Measurements from ENCODE around the gene ZNHIT6.

ZNHIT6 gene

GRCh38 chr1:85665932-85666331, 42.3 kb downstream of the ZNHIT6 start:
- peaks cover 2% of the 10 kb centered on the region for H3K4me1 ChIP-seq (ENCODE audit: control insufficient read depth, insufficient read depth, low read length, unreplicated experiment)
- H3K27ac ChIP-seq (ENCODE audit: low read depth, low read length), result no peak overlapping the region
- no peak overlapping the region for H2AFZ ChIP-seq (ENCODE audit: low read length, unreplicated experiment)
- no peaks in the 10 kb centered on the region for H3K27me3 ChIP-seq (ENCODE audit: insufficient read depth, low read length)
- no peak overlapping the region for H3K4me3 ChIP-seq (ENCODE audit: low read depth, low read length)
- H3K79me2 ChIP-seq (ENCODE audit: control insufficient read depth, insufficient read depth, low read length, unreplicated experiment), result no peaks in the 10 kb centered on the region
- H3K36me3 ChIP-seq (ENCODE audit: insufficient read depth, low read length), result peaks cover 25% of the 10 kb centered on the region

DNA sequence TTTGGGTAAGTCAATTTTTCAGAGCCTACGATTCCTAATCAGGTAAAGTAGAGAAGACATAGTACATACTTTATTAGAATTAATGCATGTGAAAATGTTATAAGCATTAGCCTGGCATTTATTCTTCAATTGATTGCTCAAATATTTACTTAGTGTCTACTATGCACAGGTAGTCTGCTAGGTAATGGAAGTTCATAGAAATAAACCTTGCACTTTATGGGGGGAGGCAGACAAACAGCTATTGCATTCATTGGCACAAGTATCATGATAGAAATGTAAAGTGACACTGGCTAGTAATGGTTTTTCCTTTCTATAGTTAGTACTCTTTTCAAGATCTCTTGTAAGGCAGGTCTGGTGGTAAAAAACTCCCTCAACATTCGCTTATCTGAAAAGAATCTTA, 44.9 kb downstream of the ZNHIT6 start:
- Histone ChIP-seq H3K27ac (ENCODE audit: low read depth, low read length) (no peak overlapping the region), H3K4me3 (ENCODE audit: low read depth, low read length) (no peak overlapping the region), H3K36me3 (ENCODE audit: insufficient read depth, low read length) (peaks cover 18% of the 10 kb centered on the region), H2AFZ (ENCODE audit: low read length, unreplicated experiment) (no peak overlapping the region), H3K27me3 (ENCODE audit: insufficient read depth, low read length) (no peaks in the 10 kb centered on the region), H3K4me1 (ENCODE audit: control insufficient read depth, insufficient read depth, low read length, unreplicated experiment) (peaks cover 2% of the 10 kb centered on the region), H3K79me2 (ENCODE audit: control insufficient read depth, insufficient read depth, low read length, unreplicated experiment) (no peaks in the 10 kb centered on the region)

DNA sequence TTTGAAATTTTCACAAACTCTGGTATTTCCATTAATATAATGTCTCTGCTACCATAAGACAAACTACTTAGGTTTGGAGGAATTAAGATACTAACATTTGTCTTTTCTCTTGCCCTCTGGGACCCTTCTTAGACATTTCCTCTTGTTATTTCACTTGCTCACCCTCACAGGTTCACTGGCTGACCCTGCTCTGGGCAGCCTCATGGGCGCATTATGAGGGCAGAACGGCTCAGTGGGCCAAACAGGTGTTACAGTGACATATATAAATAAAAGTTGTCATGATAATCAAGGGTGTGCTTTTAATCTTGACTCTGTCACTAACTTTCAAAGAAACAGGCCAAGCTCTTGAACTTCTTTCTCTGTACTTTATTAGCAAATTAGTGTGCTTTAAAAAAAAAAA, 46.5 kb downstream of the ZNHIT6 start:
- H3K4me3 ChIP-seq (ENCODE audit: low read depth, low read length), result no peak overlapping the region
- no peaks in the 10 kb centered on the region for H3K79me2 ChIP-seq (ENCODE audit: control insufficient read depth, insufficient read depth, low read length, unreplicated experiment)
- H3K4me1 ChIP-seq (ENCODE audit: control insufficient read depth, insufficient read depth, low read length, unreplicated experiment), result peaks cover 11% of the 10 kb centered on the region
- no peaks in the 10 kb centered on the region for H3K27me3 ChIP-seq (ENCODE audit: insufficient read depth, low read length)
- no peak overlapping the region for H2AFZ ChIP-seq (ENCODE audit: low read length, unreplicated experiment)
- no peak overlapping the region for H3K27ac ChIP-seq (ENCODE audit: low read depth, low read length)
- peaks cover 13% of the 10 kb centered on the region for H3K36me3 ChIP-seq (ENCODE audit: insufficient read depth, low read length)

DNA sequence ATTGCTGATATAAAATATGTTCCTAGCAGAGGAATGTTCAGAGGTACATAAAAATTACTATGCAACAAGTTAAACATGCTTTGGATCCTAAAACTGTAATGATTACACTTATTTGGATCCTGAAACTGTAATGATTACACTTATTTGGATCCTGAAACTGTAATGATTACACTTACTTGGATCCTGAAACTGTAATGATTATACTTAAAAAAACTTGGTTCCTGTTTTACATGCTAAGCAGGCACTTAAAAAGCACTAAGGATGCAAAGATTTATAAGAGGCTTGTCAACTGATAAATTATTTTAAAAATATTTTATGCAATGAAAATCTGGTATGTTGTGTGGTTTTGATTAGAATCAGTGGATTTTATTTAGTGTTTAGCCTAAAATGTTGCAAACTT, 47.7 kb downstream of the ZNHIT6 start:
- Histone ChIP-seq H3K4me1 (ENCODE audit: control insufficient read depth, insufficient read depth, low read length, unreplicated experiment) (peaks cover 22% of the 10 kb centered on the region), H3K4me3 (ENCODE audit: low read depth, low read length) (no peak overlapping the region), H3K36me3 (ENCODE audit: insufficient read depth, low read length) (peaks cover 6% of the 10 kb centered on the region; the same call in 1 of the 2 replicates), H3K79me2 (ENCODE audit: control insufficient read depth, insufficient read depth, low read length, unreplicated experiment) (no peaks in the 10 kb centered on the region), H3K27ac (ENCODE audit: low read depth, low read length) (no peak overlapping the region), H3K27me3 (ENCODE audit: insufficient read depth, low read length) (no peaks in the 10 kb centered on the region), H2AFZ (ENCODE audit: low read length, unreplicated experiment) (no peak overlapping the region)

- H2AFZ ChIP-seq (ENCODE audit: low read length, unreplicated experiment), result no peak overlapping the region
- H3K79me2 ChIP-seq (ENCODE audit: control insufficient read depth, insufficient read depth, low read length, unreplicated experiment), result peaks cover 2% of the 10 kb centered on the region
- no peaks in the 10 kb centered on the region for H3K27me3 ChIP-seq (ENCODE audit: insufficient read depth, low read length)
- no peak overlapping the region for H3K4me3 ChIP-seq (ENCODE audit: low read depth, low read length)
- H3K36me3 ChIP-seq (ENCODE audit: insufficient read depth, low read length), result 0 out of 2 replicates have a peak, but pooled peaks cover 4% of the 10 kb centered on the region
- peaks cover 33% of the 10 kb centered on the region for H3K4me1 ChIP-seq (ENCODE audit: control insufficient read depth, insufficient read depth, low read length, unreplicated experiment)
- no peak overlapping the region for H3K27ac ChIP-seq (ENCODE audit: low read depth, low read length)
These were observed 49.1 kb downstream of the ZNHIT6 start for GRCh38 chr1:85659174-85659573.

GRCh38 chr1:85656948-85657347, 51.3 kb downstream of the ZNHIT6 start:
- peaks cover 33% of the 10 kb centered on the region for H3K4me1 ChIP-seq (ENCODE audit: control insufficient read depth, insufficient read depth, low read length, unreplicated experiment)
- H3K36me3 ChIP-seq (ENCODE audit: insufficient read depth, low read length), result peaks cover 15% of the 10 kb centered on the region
- H2AFZ ChIP-seq (ENCODE audit: low read length, unreplicated experiment), result no peak overlapping the region
- H3K27ac ChIP-seq (ENCODE audit: low read depth, low read length), result 0 out of 2 replicates have a peak overlapping the region, but pooled peaks have one; percentile 0
- H3K4me3 ChIP-seq (ENCODE audit: low read depth, low read length), result no peak overlapping the region
- no peaks in the 10 kb centered on the region for H3K27me3 ChIP-seq (ENCODE audit: insufficient read depth, low read length)
- H3K79me2 ChIP-seq (ENCODE audit: control insufficient read depth, insufficient read depth, low read length, unreplicated experiment), result peaks cover 2% of the 10 kb centered on the region

GRCh38 chr1:85656256-85656655, 52.0 kb downstream of the ZNHIT6 start:
- Histone ChIP-seq H3K4me1 (ENCODE audit: control insufficient read depth, insufficient read depth, low read length, unreplicated experiment) (peaks cover 33% of the 10 kb centered on the region), H3K27ac (ENCODE audit: low read depth, low read length) (0 out of 2 replicates have a peak overlapping the region, but pooled peaks have one; percentile 0)

DNA sequence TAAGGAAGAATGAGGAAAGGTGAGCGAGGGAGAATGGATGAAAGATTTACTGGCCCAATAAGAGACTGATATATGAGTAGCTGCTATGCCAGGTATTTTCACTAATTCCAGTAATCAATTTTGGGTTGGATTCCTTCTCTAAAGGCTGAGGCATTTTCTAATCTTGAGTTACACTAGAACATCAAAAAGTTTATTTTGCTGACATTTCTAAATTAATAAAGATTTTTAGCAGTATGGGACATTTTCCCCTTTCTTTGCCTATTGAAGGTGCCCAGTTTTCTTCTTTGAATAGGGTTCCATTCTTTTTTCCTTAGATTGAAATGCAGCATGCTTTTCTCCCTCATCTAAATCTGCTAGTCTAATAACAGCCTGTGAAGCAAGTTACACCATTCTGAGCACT, 52.9 kb downstream of the ZNHIT6 start:
- H3K27me3 ChIP-seq (ENCODE audit: insufficient read depth, low read length), result no peaks in the 10 kb centered on the region
- H3K79me2 ChIP-seq (ENCODE audit: control insufficient read depth, insufficient read depth, low read length, unreplicated experiment), result peaks cover 2% of the 10 kb centered on the region
- H3K27ac ChIP-seq (ENCODE audit: low read depth, low read length), result no peak overlapping the region
- peaks cover 33% of the 10 kb centered on the region for H3K4me1 ChIP-seq (ENCODE audit: control insufficient read depth, insufficient read depth, low read length, unreplicated experiment)
- no peak overlapping the region for H2AFZ ChIP-seq (ENCODE audit: low read length, unreplicated experiment)
- H3K36me3 ChIP-seq (ENCODE audit: insufficient read depth, low read length), result peaks cover 18% of the 10 kb centered on the region
- H3K4me3 ChIP-seq (ENCODE audit: low read depth, low read length), result no peak overlapping the region

More at GRCh38 chr1:85656256-85656655, 52.0 kb downstream of the ZNHIT6 start:
- peaks cover 2% of the 10 kb centered on the region for H3K79me2 ChIP-seq (ENCODE audit: control insufficient read depth, insufficient read depth, low read length, unreplicated experiment)
- peaks cover 16% of the 10 kb centered on the region for H3K36me3 ChIP-seq (ENCODE audit: insufficient read depth, low read length)
- H3K4me3 ChIP-seq (ENCODE audit: low read depth, low read length), result no peak overlapping the region
- no peaks in the 10 kb centered on the region for H3K27me3 ChIP-seq (ENCODE audit: insufficient read depth, low read length)
- H2AFZ ChIP-seq (ENCODE audit: low read length, unreplicated experiment), result no peak overlapping the region

GRCh38 chr1:85654066-85654782, 54.0 kb downstream of the ZNHIT6 start:
- H3K4me3 ChIP-seq (ENCODE audit: low read depth, low read length), result no peak overlapping the region
- H3K79me2 ChIP-seq (ENCODE audit: control insufficient read depth, insufficient read depth, low read length, unreplicated experiment), result peaks cover 2% of the 10 kb centered on the region
- peaks cover 29% of the 10 kb centered on the region for H3K36me3 ChIP-seq (ENCODE audit: insufficient read depth, low read length)
- peaks cover 33% of the 10 kb centered on the region for H3K4me1 ChIP-seq (ENCODE audit: control insufficient read depth, insufficient read depth, low read length, unreplicated experiment)
- H2AFZ ChIP-seq (ENCODE audit: low read length, unreplicated experiment), result no peak overlapping the region
- H3K27ac ChIP-seq (ENCODE audit: low read depth, low read length), result 0 out of 2 replicates have a peak overlapping the region, but pooled peaks have one; percentile 11
- no peaks in the 10 kb centered on the region for H3K27me3 ChIP-seq (ENCODE audit: insufficient read depth, low read length)

DNA sequence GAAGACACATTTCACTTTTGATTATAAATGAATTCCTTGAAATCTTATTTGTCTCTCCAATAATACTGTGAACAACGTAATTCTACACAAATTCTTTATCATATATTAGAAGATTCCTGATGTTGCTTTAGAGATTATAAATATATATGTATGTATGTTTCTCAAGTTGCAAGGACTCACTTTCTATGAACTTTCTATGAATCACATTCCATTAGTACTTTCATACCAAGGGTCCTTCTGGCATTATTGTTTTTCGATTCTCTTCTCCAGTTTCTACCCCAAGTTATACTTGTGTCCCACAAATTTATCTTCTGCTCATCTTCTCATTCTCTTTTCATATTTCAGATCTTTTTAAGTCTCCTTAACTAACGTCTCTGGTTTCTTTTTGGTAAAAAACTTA, 55.9 kb downstream of the ZNHIT6 start:
- Histone ChIP-seq H3K4me1 (ENCODE audit: control insufficient read depth, insufficient read depth, low read length, unreplicated experiment) (peaks cover 30% of the 10 kb centered on the region), H3K27me3 (ENCODE audit: insufficient read depth, low read length) (no peaks in the 10 kb centered on the region), H2AFZ (ENCODE audit: low read length, unreplicated experiment) (no peak overlapping the region), H3K36me3 (ENCODE audit: insufficient read depth, low read length) (peaks cover 41% of the 10 kb centered on the region), H3K4me3 (ENCODE audit: low read depth, low read length) (no peak overlapping the region), H3K27ac (ENCODE audit: low read depth, low read length) (no peak overlapping the region), H3K79me2 (ENCODE audit: control insufficient read depth, insufficient read depth, low read length, unreplicated experiment) (peaks cover 2% of the 10 kb centered on the region)

DNA sequence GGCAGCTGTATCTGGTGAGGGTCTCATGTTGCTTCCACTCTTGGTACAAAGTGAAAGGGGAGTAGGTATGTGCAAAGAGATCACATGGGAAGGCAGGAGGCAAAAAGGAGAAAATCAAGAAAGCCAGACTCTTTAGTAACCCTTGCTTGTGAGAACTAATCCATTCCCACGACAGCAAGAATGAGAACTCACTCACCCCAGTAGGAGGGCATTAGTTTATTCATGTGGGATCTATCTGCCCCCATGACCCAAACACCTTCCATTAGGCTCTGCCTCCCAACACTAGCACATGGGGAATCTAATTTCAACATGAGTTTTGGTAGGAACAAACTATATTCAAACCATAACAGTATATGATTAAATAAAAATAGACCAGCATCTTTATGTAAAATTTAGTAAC, 57.6 kb downstream of the ZNHIT6 start:
- H2AFZ ChIP-seq (ENCODE audit: low read length, unreplicated experiment), result no peak overlapping the region
- H3K36me3 ChIP-seq (ENCODE audit: insufficient read depth, low read length), result peaks cover 38% of the 10 kb centered on the region
- H3K27me3 ChIP-seq (ENCODE audit: insufficient read depth, low read length), result no peaks in the 10 kb centered on the region
- peaks cover 2% of the 10 kb centered on the region for H3K79me2 ChIP-seq (ENCODE audit: control insufficient read depth, insufficient read depth, low read length, unreplicated experiment)
- H3K4me3 ChIP-seq (ENCODE audit: low read depth, low read length), result no peak overlapping the region
- peaks cover 14% of the 10 kb centered on the region for H3K4me1 ChIP-seq (ENCODE audit: control insufficient read depth, insufficient read depth, low read length, unreplicated experiment)
- H3K27ac ChIP-seq (ENCODE audit: low read depth, low read length), result no peak overlapping the region
